CD4-positive, alpha-beta T cell (primary cell): ENCODE results near the gene CD99. TPM values are rescaled to one million over a fixed set of nuclear protein-coding genes. Genes with fewer than 3 reads are reported as not detected.

Experiments
- ATAC-seq: fragments of 200-7000 bp; cut with Tn5 transposase; one replicate; pipeline ENCODE4 v1.10.0; 2022; ENCODE audit warnings: mild to moderate bottlenecking; ENCODE audit not compliant: poor library complexity
- CTCF ChIA-PET: fragments of 350-600 bp; sonication (Branson Sonifier 250); formaldehyde crosslinking; loops from one replicate; lab custom pipeline; 2021; ENCODE audit warnings: antibody characterized with exemption, inconsistent platforms; lab: Charles Lee
- POLR2A ChIA-PET: fragments of 350-600 bp; sonication (Branson Sonifier 250); formaldehyde crosslinking; loops from one replicate; lab custom pipeline; 2021; ENCODE audit warnings: antibody characterized with exemption, inconsistent platforms; lab: Charles Lee
- DNase-seq, 14 experiments: peaks; one replicate each; pipeline ENCODE4 v3.0.0-alpha.2; 2013 to 2020; ENCODE audit warnings: mixed read lengths in 2 of 14
- H3K27ac ChIP-seq, 2 donors: one replicate each; pipeline versions ENCODE4 v1.5.1 to v1.7.0; 2013; ENCODE audit warnings: low read length in 2 of 2, low read depth in 1 of 2, mild to moderate bottlenecking in 1 of 2
- H3K27me3 ChIP-seq, 2 experiments: 1 replicate in 1 of 2; 2 replicates in 1 of 2; pipeline versions ENCODE4 v1.6.1 to v1.7.0; 2013; ENCODE audit warnings: low read length in 2 of 2, control low read depth in 1 of 2, mild to moderate bottlenecking in 1 of 2, moderate library complexity in 1 of 2; ENCODE audit not compliant: insufficient read depth in 2 of 2, control insufficient read depth in 1 of 2
- H3K36me3 ChIP-seq: one replicate; pipeline ENCODE4 v1.6.1; 2013; ENCODE audit warnings: low read length, control low read depth; ENCODE audit not compliant: insufficient read depth
- H3K4me1 ChIP-seq: one replicate; pipeline ENCODE4 v1.6.1; 2013; ENCODE audit warnings: low read length, control low read depth; ENCODE audit not compliant: insufficient read depth
- H3K4me3 ChIP-seq: one replicate; pipeline ENCODE4 v1.5.1; 2013; ENCODE audit warnings: mild to moderate bottlenecking, low read length, moderate library complexity
- H3K9me3 ChIP-seq, 2 experiments: 1 replicate in 1 of 2; 2 replicates in 1 of 2; pipeline versions ENCODE4 v1.6.1 to v1.7.0; 2013; ENCODE audit warnings: low read length in 2 of 2, mild to moderate bottlenecking in 2 of 2, control low read depth in 1 of 2, moderate library complexity in 1 of 2; ENCODE audit not compliant: control insufficient read depth in 1 of 2, insufficient read depth in 1 of 2
- H3K27ac Mint-ChIP-seq: one replicate; pipeline ENCODE4 v1.8.0; 2020; ENCODE audit warnings: mixed read lengths
- H3K27me3 Mint-ChIP-seq: one replicate; pipeline ENCODE4 v1.8.0; 2021; ENCODE audit warnings: mixed read lengths
- H3K36me3 Mint-ChIP-seq: one replicate; pipeline ENCODE4 v1.8.0; 2021; ENCODE audit warnings: low read depth, mixed read lengths
- H3K4me1 Mint-ChIP-seq: one replicate; pipeline ENCODE4 v1.8.0; 2021; ENCODE audit warnings: low read depth, mixed read lengths
- H3K4me3 Mint-ChIP-seq: one replicate; pipeline ENCODE4 v1.8.0; 2020; ENCODE audit warnings: mild to moderate bottlenecking, mixed read lengths
- H3K9me3 Mint-ChIP-seq: one replicate; pipeline ENCODE4 v1.8.0; 2020; ENCODE audit warnings: mixed read lengths
- CTCF ChIP-seq: fragments of 200-600 bp; IDR thresholded peaks from one replicate; pipeline ENCODE4 v1.8.0; 2022; ENCODE audit warnings: antibody characterized with exemption, mild to moderate bottlenecking
- intact Hi-C, 2 experiments: fragments of 100-400 bp; cut with DNase I in 1 of 2; cut with micrococcal nuclease in 1 of 2; formaldehyde crosslinking; loops; one replicate each; pipeline versions ENCODE4 v1.15.1 to v1.9.0; 2023 to 2025; cut with DNase I, micrococcal nuclease
- total RNA-seq, 174 experiments: library from RNA in 2 of 174; stranded (reverse) in 2 of 174; gene quantifications; one replicate each; pipeline ENCODE4 v1.2.3 and lab custom pipeline; 2021 to 2026

CD99 gene
- total RNA-seq, 2 experiments from 2014 or later, result 170 to 184 TPM

GRCh38 chrX:2712890-2713840 is 22.1 kb downstream of the CD99 start:
- H3K36me3 Mint-ChIP-seq, result peaks cover 47% of the 10 kb centered on the region
- no peak for ATAC-seq
- intact Hi-C loops, result loop anchor here in 1 of 2 experiments (5.0 kb wide), 1 partner anchor 81 kb away; no protein-coding TSS in a partner anchor

GRCh38 chrX:2714551-2714950 is 23.5 kb downstream of the CD99 start:
- ATAC-seq (peak; percentile 18), DNase-seq (peak in 1 of 14 experiments; percentile 27)
- Histone ChIP-seq H3K27ac (no peak overlapping the region), H3K27me3 (no peaks in the 10 kb centered on the region), H3K4me1 (peaks cover 23% of the 10 kb centered on the region), H3K36me3 (peaks cover 46% of the 10 kb centered on the region), H3K4me3 (no peak overlapping the region), H3K9me3 (no peaks in the 10 kb centered on the region)
- peaks cover 57% of the 10 kb centered on the region for H3K36me3 Mint-ChIP-seq
- H3K27me3 Mint-ChIP-seq, result no peaks in the 10 kb centered on the region
- ChIA-PET CTCF (no interaction called here), POLR2A (no interaction called here)
- intact Hi-C loops, result loop anchor here in 1 of 2 experiments (5.0 kb wide), 1 partner anchor 82 kb away; no protein-coding TSS in a partner anchor
- H3K9me3 Mint-ChIP-seq, result no peaks in the 10 kb centered on the region
- H3K4me1 Mint-ChIP-seq, result peaks cover 13% of the 10 kb centered on the region
- no peak overlapping the region for H3K4me3 Mint-ChIP-seq
- no peak for TF ChIP-seq CTCF
- H3K27ac Mint-ChIP-seq, result peak overlapping the region; percentile 62

More at GRCh38 chrX:2712890-2713840, 22.1 kb downstream of the CD99 start:
- peaks cover 26% of the 10 kb centered on the region for H3K4me1 Mint-ChIP-seq
- ChIA-PET POLR2A (no interaction called here), CTCF (no interaction called here)
- no peak overlapping the region for H3K27ac Mint-ChIP-seq
- no peak for DNase-seq
- Histone ChIP-seq H3K27ac (no peak overlapping the region), H3K27me3 (no peaks in the 10 kb centered on the region), H3K4me3 (no peak overlapping the region), H3K9me3 (no peaks in the 10 kb centered on the region), H3K4me1 (peaks cover 37% of the 10 kb centered on the region), H3K36me3 (peaks cover 38% of the 10 kb centered on the region)
- no peaks in the 10 kb centered on the region for H3K27me3 Mint-ChIP-seq
- H3K4me3 Mint-ChIP-seq, result no peak overlapping the region
- H3K9me3 Mint-ChIP-seq, result no peaks in the 10 kb centered on the region
- no peak for TF ChIP-seq CTCF

- H3K4me1 ChIP-seq, result peaks cover 17% of the 10 kb centered on the region
- CTCF ChIA-PET, result no interaction called here
- no peaks in the 10 kb centered on the region for H3K9me3 ChIP-seq
- ATAC-seq, result no peak
- no peaks in the 10 kb centered on the region for H3K27me3 ChIP-seq
- H3K4me3 ChIP-seq, result no peak overlapping the region
- H3K27ac ChIP-seq, result no peak overlapping the region
- H3K4me3 Mint-ChIP-seq, result no peak overlapping the region
- no peaks in the 10 kb centered on the region for H3K27me3 Mint-ChIP-seq
- H3K36me3 Mint-ChIP-seq, result peaks cover 62% of the 10 kb centered on the region
- POLR2A ChIA-PET, result no interaction called here
- intact Hi-C loops, result no loop called here
- DNase-seq, result no peak
- peak overlapping the region; percentile 62 for H3K27ac Mint-ChIP-seq
- TF ChIP-seq CTCF, result no peak
- H3K9me3 Mint-ChIP-seq, result no peaks in the 10 kb centered on the region
- H3K4me1 Mint-ChIP-seq, result peaks cover 7% of the 10 kb centered on the region
- H3K36me3 ChIP-seq, result peaks cover 52% of the 10 kb centered on the region
Observed at GRCh38 chrX:2715066-2715600, 24.0 kb downstream of the CD99 start.
